Natural killer cell treated with Interleukin-12 subunit alpha and Interleukin-12 subunit beta and Interleukin-15 and Interleukin-18, amount 100 ng/mL, for 72 hours (primary cell): ENCODE results near the gene RASSF4. TPM values are rescaled to one million over a fixed set of nuclear protein-coding genes. Genes with fewer than 3 reads are reported as not detected.
A peak's percentile ranks its signal among the peaks of the same experiment; 100 is the strongest.

Experiments used
- ATAC-seq, 2 donors: fragments of 150-1000 bp; cut with Tn5 transposase in 1 of 2; sonication (Bioruptor Pico), chemical (Tn5 transposase) in 1 of 2; 2 replicates each; pipeline ENCODE4 v1.10.0; 2021
- DNase-seq: peaks from one replicate; pipeline ENCODE4 v3.0.0; 2022; ENCODE audit warnings: low spot score
- H3K27ac Mint-ChIP-seq, 2 donors: 1 replicate in 1 of 2; 2 replicates in 1 of 2; pipeline ENCODE4 v1.8.0; 2022; ENCODE audit warnings: mixed read lengths in 2 of 2, mild to moderate bottlenecking in 1 of 2, moderate library complexity in 1 of 2
- H3K27me3 Mint-ChIP-seq, 2 donors: 1 replicate in 1 of 2; 2 replicates in 1 of 2; pipeline ENCODE4 v1.8.0; 2022; ENCODE audit warnings: mixed read lengths in 2 of 2
- H3K36me3 Mint-ChIP-seq: one replicate; pipeline ENCODE4 v1.8.0; 2022; ENCODE audit warnings: mixed read lengths
- H3K4me1 Mint-ChIP-seq, 2 donors: 1 replicate in 1 of 2; 2 replicates in 1 of 2; pipeline ENCODE4 v1.8.0; 2022; ENCODE audit warnings: low read depth in 2 of 2, mixed read lengths in 2 of 2, mild to moderate bottlenecking in 1 of 2
- H3K4me3 Mint-ChIP-seq: one replicate; pipeline ENCODE4 v1.8.0; 2022; ENCODE audit warnings: mixed read lengths
- H3K9me3 Mint-ChIP-seq: 2 replicates; pipeline ENCODE4 v1.8.0; 2022; ENCODE audit warnings: mixed read lengths
- total RNA-seq, 2 donors: library from RNA; stranded (reverse); gene quantifications; one replicate each; pipeline ENCODE4 v1.2.3, GENCODE V29; 2022

The RASSF4 gene
- total RNA-seq, 2 donors from 2014 or later = 9.3 to 44.9 TPM

GRCh38 chr10:44932517-44933450 is 26.8 kb upstream of the RASSF4 start:
- no peak overlapping the region for H3K27ac Mint-ChIP-seq
- DNase-seq = peak; percentile 89
- peak; percentile 90 to 92 for ATAC-seq

GRCh38 chr10:44933451-44934321 is 25.9 kb upstream of the RASSF4 start:
- H3K27me3 Mint-ChIP-seq = peaks cover 0 to 2% of the 10 kb centered on the region in 2 donors
- no peak for DNase-seq
- H3K9me3 Mint-ChIP-seq = no peaks in the 10 kb centered on the region
- H3K36me3 Mint-ChIP-seq = no peaks in the 10 kb centered on the region
- peak overlapping the region in 1 of 2 donors; percentile 78 for H3K27ac Mint-ChIP-seq
- peaks cover 25 to 31% of the 10 kb centered on the region in 2 donors for H3K4me1 Mint-ChIP-seq
- no peak overlapping the region for H3K4me3 Mint-ChIP-seq
- ATAC-seq = no peak

More at GRCh38 chr10:44932517-44933450, 26.8 kb upstream of the RASSF4 start:
- Mint-ChIP-seq H3K36me3 (no peaks in the 10 kb centered on the region), H3K27me3 (peaks cover 0 to 10% of the 10 kb centered on the region in 2 donors), H3K4me1 (peaks cover 25 to 31% of the 10 kb centered on the region in 2 donors), H3K9me3 (no peaks in the 10 kb centered on the region), H3K4me3 (no peak overlapping the region)

GRCh38 chr10:44934416-44935200 is 25.0 kb upstream of the RASSF4 start:
- Mint-ChIP-seq H3K9me3 (no peaks in the 10 kb centered on the region), H3K27me3 (no peaks in the 10 kb centered on the region), H3K4me3 (no peak overlapping the region), H3K4me1 (peaks cover 25 to 31% of the 10 kb centered on the region in 2 donors), H3K27ac (peak overlapping the region in 1 of 2 donors; percentile 78), H3K36me3 (no peaks in the 10 kb centered on the region)
- ATAC-seq (no peak), DNase-seq (no peak)

DNA sequence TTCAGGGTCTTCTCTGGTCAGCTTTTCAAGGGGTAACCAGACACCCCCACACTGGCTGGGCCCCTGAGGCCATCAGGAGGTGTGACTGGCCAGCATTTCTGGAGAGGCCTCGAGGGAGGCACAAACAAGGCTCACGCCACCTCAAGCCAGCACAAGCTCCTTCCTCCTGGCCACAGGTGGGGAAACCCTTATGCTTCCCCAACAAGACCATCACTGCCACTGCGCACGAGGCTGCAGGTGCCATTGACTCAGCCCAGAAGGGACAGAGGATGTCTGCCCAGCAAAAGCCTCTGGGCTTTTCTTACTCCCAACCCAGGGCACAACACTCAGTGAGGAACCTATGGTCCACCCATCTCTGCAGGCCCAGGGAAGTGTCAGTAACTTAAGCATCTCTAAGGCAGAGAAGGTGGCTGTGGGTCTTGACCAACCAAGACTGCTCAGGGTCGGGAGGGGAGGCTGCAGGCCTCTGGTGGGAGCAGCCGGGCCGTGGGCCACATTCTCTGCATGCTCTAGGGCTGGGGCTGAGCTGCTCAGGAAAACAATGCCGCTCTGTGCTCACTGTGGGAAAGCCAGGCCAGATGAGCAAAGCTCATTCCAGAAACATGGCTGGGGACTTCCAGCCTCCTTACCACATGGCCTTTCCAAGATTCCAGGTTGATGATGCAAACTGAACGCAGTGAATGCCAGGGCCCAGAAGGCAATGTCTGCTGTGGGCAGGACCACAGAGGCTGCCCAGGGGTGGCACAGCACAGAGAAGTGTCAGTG is 24.2 kb upstream of the RASSF4 start:
- Mint-ChIP-seq H3K9me3 (no peaks in the 10 kb centered on the region), H3K4me3 (no peak overlapping the region), H3K4me1 (peaks cover 25 to 33% of the 10 kb centered on the region in 2 donors), H3K36me3 (no peaks in the 10 kb centered on the region), H3K27me3 (no peaks in the 10 kb centered on the region), H3K27ac (peak overlapping the region; percentile 47 to 78)
- ATAC-seq (no peak), DNase-seq (no peak)

DNA sequence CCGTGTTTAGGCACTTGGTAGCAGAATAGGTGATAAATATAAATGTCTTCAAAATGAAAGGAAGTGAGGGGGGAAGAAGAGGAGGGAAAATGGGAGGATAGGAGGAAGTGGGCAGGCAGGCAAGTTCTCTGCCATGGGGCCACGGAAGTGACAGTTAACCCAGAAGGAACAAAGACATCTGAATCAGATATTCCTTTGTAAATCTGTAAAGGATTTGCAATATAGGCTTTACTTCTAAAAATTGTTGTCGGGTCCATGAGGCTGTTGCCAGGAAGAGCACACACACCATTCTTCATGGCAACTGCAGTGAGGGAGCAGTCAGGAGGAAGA is 23.7 kb upstream of the RASSF4 start:
- Mint-ChIP-seq H3K9me3 (no peaks in the 10 kb centered on the region), H3K36me3 (no peaks in the 10 kb centered on the region), H3K27ac (peak overlapping the region; percentile 47 to 78), H3K4me1 (peaks cover 25 to 31% of the 10 kb centered on the region in 2 donors), H3K4me3 (no peak overlapping the region), H3K27me3 (no peaks in the 10 kb centered on the region)
- ATAC-seq (no peak), DNase-seq (no peak)

GRCh38 chr10:44936314-44936975 is 23.2 kb upstream of the RASSF4 start:
- H3K4me3 Mint-ChIP-seq = no peak overlapping the region
- peaks cover 0 to under 1% of the 10 kb centered on the region in 2 donors for H3K27me3 Mint-ChIP-seq
- H3K4me1 Mint-ChIP-seq = peaks cover 25 to 28% of the 10 kb centered on the region in 2 donors
- ATAC-seq (no peak), DNase-seq (no peak)
- no peaks in the 10 kb centered on the region for H3K9me3 Mint-ChIP-seq
- H3K36me3 Mint-ChIP-seq = no peaks in the 10 kb centered on the region
- H3K27ac Mint-ChIP-seq = peak overlapping the region; percentile 47 to 78

GRCh38 chr10:44937196-44938005 is 22.2 kb upstream of the RASSF4 start:
- no peaks in the 10 kb centered on the region for H3K36me3 Mint-ChIP-seq
- DNase-seq (no peak), ATAC-seq (no peak)
- H3K27me3 Mint-ChIP-seq = peaks cover 0 to 5% of the 10 kb centered on the region in 2 donors
- H3K9me3 Mint-ChIP-seq = no peaks in the 10 kb centered on the region
- peaks cover 25 to 28% of the 10 kb centered on the region in 2 donors for H3K4me1 Mint-ChIP-seq
- H3K27ac Mint-ChIP-seq = no peak overlapping the region
- no peak overlapping the region for H3K4me3 Mint-ChIP-seq

DNA sequence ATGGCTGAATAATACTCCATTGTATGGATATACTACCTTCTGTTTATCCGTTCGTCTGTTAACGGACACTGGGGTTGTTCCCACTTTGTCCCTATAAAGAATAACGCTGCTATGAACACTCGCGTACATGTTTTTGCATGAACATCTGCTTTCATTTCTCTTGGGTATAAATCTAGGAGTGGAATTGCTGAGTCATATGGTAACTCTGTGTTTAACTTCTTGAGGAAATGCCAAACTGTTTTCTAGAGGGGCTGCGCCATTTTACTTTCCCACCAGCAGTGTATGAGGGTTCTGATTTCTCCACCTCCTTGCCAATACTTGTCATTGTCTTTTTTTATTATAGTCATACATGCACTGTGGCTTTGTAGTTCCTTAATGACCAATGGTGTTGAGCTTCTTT is 20.6 kb upstream of the RASSF4 start:
- H3K36me3 Mint-ChIP-seq = peaks cover 7% of the 10 kb centered on the region
- H3K27me3 Mint-ChIP-seq = peaks cover 0 to 12% of the 10 kb centered on the region in 2 donors
- H3K4me3 Mint-ChIP-seq = no peak overlapping the region
- peaks cover 24 to 28% of the 10 kb centered on the region in 2 donors for H3K4me1 Mint-ChIP-seq
- H3K9me3 Mint-ChIP-seq = peaks cover under 1% of the 10 kb centered on the region
- no peak overlapping the region for H3K27ac Mint-ChIP-seq
- ATAC-seq (no peak), DNase-seq (no peak)

GRCh38 chr10:44939691-44940401 is 19.8 kb upstream of the RASSF4 start:
- peaks cover 16% of the 10 kb centered on the region for H3K36me3 Mint-ChIP-seq
- H3K27me3 Mint-ChIP-seq = peaks cover 0 to 17% of the 10 kb centered on the region in 2 donors
- DNase-seq (no peak), ATAC-seq (no peak)
- peaks cover 9% of the 10 kb centered on the region for H3K9me3 Mint-ChIP-seq
- no peak overlapping the region for H3K27ac Mint-ChIP-seq
- H3K4me1 Mint-ChIP-seq = peaks cover 20 to 24% of the 10 kb centered on the region in 2 donors
- H3K4me3 Mint-ChIP-seq = no peak overlapping the region

GRCh38 chr10:44944354-44944753 is 15.2 kb upstream of the RASSF4 start:
- Mint-ChIP-seq H3K27me3 (peaks cover 0 to 17% of the 10 kb centered on the region in 2 donors), H3K36me3 (peaks cover 26% of the 10 kb centered on the region), H3K27ac (no peak overlapping the region), H3K4me3 (no peak overlapping the region), H3K4me1 (peaks cover 0 to 17% of the 10 kb centered on the region in 2 donors), H3K9me3 (peaks cover 12% of the 10 kb centered on the region)
- ATAC-seq = no peak
- DNase-seq = no peak

GRCh38 chr10:44946205-44946604 is 13.4 kb upstream of the RASSF4 start:
- Mint-ChIP-seq H3K27ac (peak overlapping the region; percentile 33 to 74), H3K4me1 (peaks cover 0 to 18% of the 10 kb centered on the region in 2 donors)

More at GRCh38 chr10:44946205-44946604, 13.4 kb upstream of the RASSF4 start:
- H3K9me3 Mint-ChIP-seq = peaks cover 12% of the 10 kb centered on the region
- peaks cover 26% of the 10 kb centered on the region for H3K36me3 Mint-ChIP-seq
- ATAC-seq = peak; percentile 74 to 80
- peak overlapping the region; percentile 58 for H3K4me3 Mint-ChIP-seq
- H3K27me3 Mint-ChIP-seq = peaks cover 0 to 17% of the 10 kb centered on the region in 2 donors
- DNase-seq = no peak
